H9 (cell line): Measurements from ENCODE around the gene SLAMF6. TPM values are rescaled to one million over a fixed set of nuclear protein-coding genes. Genes with fewer than 3 reads are reported as not detected.

ENCODE experiments used
- DNase-seq: peaks from one replicate; pipeline ENCODE4 v3.0.0-alpha.2; 2017
- H2AFZ ChIP-seq: one replicate; pipeline ENCODE4 v1.6.1; 2013; ENCODE audit warnings: mild to moderate bottlenecking, low read length, control low read depth, moderate library complexity
- H2AK5ac ChIP-seq: 2 replicates; pipeline ENCODE4 v1.6.1; 2013; ENCODE audit warnings: low read length, control low read depth, mixed read lengths; ENCODE audit not compliant: insufficient read length
- H2BK120ac ChIP-seq: one replicate; pipeline ENCODE4 v1.6.1; 2013; ENCODE audit warnings: low read depth, mild to moderate bottlenecking, low read length, control low read depth, inconsistent platforms; ENCODE audit not compliant: poor library complexity, severe bottlenecking
- H2BK12ac ChIP-seq: 2 replicates; pipeline ENCODE4 v1.6.1; 2013; ENCODE audit warnings: low read length, control low read depth, mixed read lengths, low read depth; ENCODE audit not compliant: insufficient read length
- H2BK15ac ChIP-seq: 2 replicates; pipeline ENCODE4 v1.6.1; 2013; ENCODE audit warnings: low read depth, low read length, control low read depth
- H2BK20ac ChIP-seq: one replicate; pipeline ENCODE4 v1.6.1; 2013; ENCODE audit warnings: low read depth, mild to moderate bottlenecking, low read length, control low read depth, inconsistent platforms; ENCODE audit not compliant: poor library complexity, severe bottlenecking
- H2BK5ac ChIP-seq: 2 replicates; pipeline ENCODE4 v1.6.1; 2013; ENCODE audit warnings: low read length, control low read depth, mixed read lengths; ENCODE audit not compliant: insufficient read length
- H3K14ac ChIP-seq: 2 replicates; pipeline ENCODE4 v1.6.1; 2013; ENCODE audit warnings: low read length, control low read depth; ENCODE audit not compliant: insufficient read depth
- H3K18ac ChIP-seq: 2 replicates; pipeline ENCODE4 v1.6.1; 2013; ENCODE audit warnings: low read depth, mild to moderate bottlenecking, mixed read lengths, low read length, control low read depth; ENCODE audit not compliant: insufficient read length
- H3K23ac ChIP-seq: 2 replicates; pipeline ENCODE4 v1.6.1; 2013; ENCODE audit warnings: low read length, control low read depth, mixed read lengths, low read depth; ENCODE audit not compliant: insufficient read length
- H3K23me2 ChIP-seq: 2 replicates; pipeline ENCODE4 v1.6.1; 2013; ENCODE audit warnings: low read depth, mild to moderate bottlenecking, mixed read lengths, low read length, control low read depth; ENCODE audit not compliant: insufficient read length, poor library complexity, severe bottlenecking
- H3K27ac ChIP-seq: 2 replicates; pipeline ENCODE4 v1.5.1; 2013; ENCODE audit warnings: low read length, control low read depth, mixed read lengths, low read depth; ENCODE audit not compliant: insufficient read length
- H3K27me3 ChIP-seq: 2 replicates; pipeline ENCODE4 v1.6.1; 2013; ENCODE audit warnings: low read length, control low read depth, inconsistent platforms; ENCODE audit not compliant: insufficient read depth
- H3K4ac ChIP-seq: 2 replicates; pipeline ENCODE4 v1.6.1; 2013; ENCODE audit warnings: low read depth, mild to moderate bottlenecking, control low read depth, inconsistent platforms, low read length, moderate library complexity
- H3K4me1 ChIP-seq: 2 replicates; pipeline ENCODE4 v1.6.1; 2013; ENCODE audit warnings: low read length, control low read depth, inconsistent platforms; ENCODE audit not compliant: insufficient read depth
- H3K4me2 ChIP-seq: 2 replicates; pipeline ENCODE4 v1.6.1; 2013; ENCODE audit warnings: low read length, control low read depth, mixed read lengths; ENCODE audit not compliant: insufficient read length, insufficient read depth
- H3K56ac ChIP-seq: 2 replicates; pipeline ENCODE4 v1.6.1; 2013; ENCODE audit warnings: low read depth, mild to moderate bottlenecking, mixed read lengths, low read length, control low read depth; ENCODE audit not compliant: insufficient read length
- H3K79me1 ChIP-seq: 2 replicates; pipeline ENCODE4 v1.6.1; 2013; ENCODE audit warnings: low read depth, mild to moderate bottlenecking, moderate library complexity, low read length, control low read depth, inconsistent platforms; ENCODE audit not compliant: insufficient read depth, poor library complexity, severe bottlenecking
- H3K79me2 ChIP-seq: 2 replicates; pipeline ENCODE4 v1.6.1; 2013; ENCODE audit warnings: low read length, control low read depth, inconsistent platforms; ENCODE audit not compliant: insufficient read depth
- H3K9ac ChIP-seq: 2 replicates; pipeline ENCODE4 v1.6.1; 2013; ENCODE audit warnings: low read length, control low read depth, mixed read lengths; ENCODE audit not compliant: insufficient read length; ENCODE audit errors: extremely low read depth
- H3K9me3 ChIP-seq: one replicate; pipeline ENCODE4 v1.6.1; 2013; ENCODE audit warnings: low read depth, low read length, inconsistent platforms; ENCODE audit not compliant: control insufficient read depth
- H3T11ph ChIP-seq: one replicate; pipeline ENCODE4 v1.6.1; 2013; ENCODE audit warnings: mild to moderate bottlenecking, low read length, control low read depth, inconsistent platforms
- H4K20me1 ChIP-seq: one replicate; pipeline ENCODE4 v1.6.1; 2013; ENCODE audit not compliant: control insufficient read depth, insufficient read length, insufficient read depth
- H4K5ac ChIP-seq: 2 replicates; pipeline ENCODE4 v1.6.1; 2013; ENCODE audit warnings: low read depth, mild to moderate bottlenecking, mixed read lengths, low read length, control low read depth; ENCODE audit not compliant: insufficient read length
- H4K8ac ChIP-seq: replicated peaks from 2 replicates; pipeline ENCODE4 v1.6.1; 2013; ENCODE audit warnings: low read length, control low read depth, mixed read lengths, low read depth; ENCODE audit not compliant: insufficient read length
- H4K91ac ChIP-seq: 2 replicates; pipeline ENCODE4 v1.6.1; 2013; ENCODE audit warnings: low read depth, mild to moderate bottlenecking, moderate library complexity, mixed read lengths, low read length, control low read depth; ENCODE audit not compliant: insufficient read length
- H3K27ac Mint-ChIP-seq, 3 experiments: 2 replicates in 2 of 3; 3 replicates in 1 of 3; pipeline ENCODE4 v1.8.0; 2020 to 2021; ENCODE audit warnings: mixed read lengths in 3 of 3, mild to moderate bottlenecking in 1 of 3, moderate library complexity in 1 of 3
- H3K27me3 Mint-ChIP-seq: 2 replicates; pipeline ENCODE4 v1.8.0; 2021; ENCODE audit warnings: low read depth, mild to moderate bottlenecking, moderate library complexity, mixed read lengths
- H3K36me3 Mint-ChIP-seq, 3 experiments: 2 replicates in 2 of 3; 3 replicates in 1 of 3; pipeline ENCODE4 v1.8.0; 2020 to 2021; ENCODE audit warnings: low read depth in 3 of 3, mixed read lengths in 3 of 3; ENCODE audit not compliant: insufficient read depth in 1 of 3
- H3K4me1 Mint-ChIP-seq, 2 experiments: 2 replicates each; pipeline ENCODE4 v1.8.0; 2020; ENCODE audit warnings: mixed read lengths in 2 of 2
- H3K4me3 Mint-ChIP-seq, 2 experiments: 2 replicates in 1 of 2; 3 replicates in 1 of 2; pipeline ENCODE4 v1.8.0; 2020 to 2021; ENCODE audit warnings: mild to moderate bottlenecking in 2 of 2, mixed read lengths in 2 of 2, moderate library complexity in 1 of 2
- H3K9me3 Mint-ChIP-seq, 2 experiments: 2 replicates in 1 of 2; 3 replicates in 1 of 2; pipeline ENCODE4 v1.8.0; 2020; ENCODE audit warnings: mild to moderate bottlenecking in 2 of 2, mixed read lengths in 2 of 2, moderate library complexity in 1 of 2
- CTCF ChIP-seq: fragments of 200-600 bp; sonication (generic); conservative IDR thresholded peaks from 3 replicates; pipeline ENCODE4 v1.8.0; 2021; ENCODE audit warnings: antibody characterized with exemption, mild to moderate bottlenecking
- WGBS: extraction: QIAGEN DNeasy Blood & Tissue Kit; methylation state at CpG from one replicate; pipeline ENCODE4 v1.1.7; 2013; ENCODE audit warnings: missing lambda C conversion rate, low lambda C conversion rate, mixed read lengths; ENCODE audit not compliant: insufficient read length; ENCODE audit errors: extremely low coverage; 5-methylcytosine and 5-hydroxymethylcytosine counted together
- total RNA-seq: library from RNA; stranded (reverse); gene quantifications from 2 replicates; pipeline ENCODE4 v1.2.1, GENCODE V29; 2021

SLAMF6 gene
- total RNA-seq, 1 experiment from 2014 or later: not detected

DNA sequence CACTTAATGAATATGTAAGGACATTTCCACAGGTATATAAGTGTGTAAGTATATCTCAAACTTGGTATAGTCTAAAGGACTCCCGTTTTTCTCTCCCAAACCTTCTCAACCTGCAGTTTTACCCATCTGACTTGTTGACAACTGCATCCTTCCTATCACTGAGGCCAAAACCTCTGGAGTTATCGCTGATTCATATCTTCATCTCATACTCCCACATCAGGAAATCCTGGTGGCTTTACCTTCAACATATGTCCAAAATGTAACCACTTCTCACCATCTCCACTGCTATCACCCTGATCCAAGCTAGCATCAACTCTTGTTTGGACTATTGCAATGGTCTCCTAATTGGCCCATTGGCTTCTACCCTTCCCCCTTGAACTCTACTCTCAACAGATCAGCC, 30.4 kb downstream of the SLAMF6 start:
- Histone ChIP-seq H4K8ac (no peak overlapping the region), H2BK120ac (no peak overlapping the region), H4K5ac (no peak overlapping the region), H4K91ac (no peak overlapping the region), H3T11ph (no peak overlapping the region), H2BK20ac (no peak overlapping the region), H2BK5ac (no peak overlapping the region), H4K20me1 (no peaks in the 10 kb centered on the region), H3K79me2 (no peaks in the 10 kb centered on the region), H3K9ac (no peak overlapping the region), H2BK15ac (no peak overlapping the region), H3K9me3 (no peaks in the 10 kb centered on the region), H2AK5ac (no peak overlapping the region), H2BK12ac (no peak overlapping the region), H3K4me2 (no peak overlapping the region), H3K23me2 (no peaks in the 10 kb centered on the region), H3K14ac (no peak overlapping the region), H3K56ac (no peak overlapping the region), H3K27ac (no peak overlapping the region), H2AFZ (no peak overlapping the region), H3K18ac (no peak overlapping the region), H3K27me3 (no peaks in the 10 kb centered on the region), H3K79me1 (no peaks in the 10 kb centered on the region), H3K4ac (no peak overlapping the region), H3K4me1 (no peaks in the 10 kb centered on the region), H3K23ac (no peak overlapping the region)
- Mint-ChIP-seq H3K27ac (no peak overlapping the region), H3K4me1 (peaks cover 9 to 12% of the 10 kb centered on the region in 2 experiments), H3K4me3 (no peak overlapping the region), H3K36me3 (no peaks in the 10 kb centered on the region), H3K27me3 (no peaks in the 10 kb centered on the region; the same call in 1 of the 2 replicates), H3K9me3 (no peaks in the 10 kb centered on the region)
- WGBS: no CpG with 5 or more reads among the region's 2 CpGs
- DNase-seq: no peak
- TF ChIP-seq CTCF: no peak
